Activated T-helper 1 cell treated with anti-CD3 and anti-CD28 coated beads, Interleukin-12 subunit alpha, Interleukin-12 subunit beta, Interleukin-2, Interleukin-4 antibody, amounts not matched to agents 30 ng/mL and 10 ng/mL and 1 ng/mL, durations not matched to agents 14 hours and 24 hours and 36 hours (primary cell): ENCODE data around the gene FYN. TPM values are rescaled to one million over a fixed set of nuclear protein-coding genes. Genes with fewer than 3 reads are reported as not detected.

ENCODE experiments used
- DNase-seq: peaks from one replicate; pipeline ENCODE4 v3.0.0; 2021; ENCODE audit warnings: low spot score
- H3K27ac Mint-ChIP-seq: one replicate; pipeline ENCODE4 v1.8.0; 2021; ENCODE audit warnings: mild to moderate bottlenecking, mixed read lengths
- H3K27me3 Mint-ChIP-seq: one replicate; pipeline ENCODE4 v1.8.0; 2022; ENCODE audit warnings: mild to moderate bottlenecking, moderate library complexity, mixed read lengths; ENCODE audit not compliant: insufficient read depth
- H3K36me3 Mint-ChIP-seq: one replicate; pipeline ENCODE4 v1.8.0; 2021; ENCODE audit warnings: low read depth, mixed read lengths
- H3K4me1 Mint-ChIP-seq: one replicate; pipeline ENCODE4 v1.8.0; 2021; ENCODE audit warnings: low read depth, mixed read lengths
- H3K4me3 Mint-ChIP-seq: one replicate; pipeline ENCODE4 v1.8.0; 2021; ENCODE audit warnings: mild to moderate bottlenecking, moderate library complexity, mixed read lengths
- H3K9me3 Mint-ChIP-seq: one replicate; pipeline ENCODE4 v1.8.0; 2021; ENCODE audit warnings: mixed read lengths
- intact Hi-C: fragments of 100-400 bp; cut with micrococcal nuclease; formaldehyde crosslinking; loops from one replicate; pipeline ENCODE4 v1.15.1; 2024
- total RNA-seq: library from RNA; stranded (reverse); gene quantifications from 2 replicates; pipeline ENCODE4 v1.2.3, GENCODE V29; 2022

The FYN gene
- total RNA-seq, 1 donor from 2014 or later = 347 TPM

GRCh38 chr6:111834356-111834755 is 38.9 kb downstream of the FYN start:
- H3K27ac Mint-ChIP-seq = no peak overlapping the region
- no peaks in the 10 kb centered on the region for H3K9me3 Mint-ChIP-seq
- H3K36me3 Mint-ChIP-seq = peaks cover 55% of the 10 kb centered on the region
- H3K4me3 Mint-ChIP-seq = no peak overlapping the region
- DNase-seq = no peak
- H3K4me1 Mint-ChIP-seq = peaks cover 94% of the 10 kb centered on the region
- H3K27me3 Mint-ChIP-seq = no peaks in the 10 kb centered on the region
- intact Hi-C loops = no loop called here

- DNase-seq = no peak
- Mint-ChIP-seq H3K4me1 (peaks cover 89% of the 10 kb centered on the region), H3K36me3 (peaks cover 59% of the 10 kb centered on the region), H3K9me3 (no peaks in the 10 kb centered on the region), H3K27me3 (no peaks in the 10 kb centered on the region), H3K27ac (peak overlapping the region; percentile 79), H3K4me3 (peak overlapping the region; percentile 8)
- intact Hi-C loops = loop anchor here (1.0 to 2.0 kb wide), 2 partner anchors 9 to 14 kb away; no protein-coding TSS in a partner anchor
Observed at GRCh38 chr6:111832833-111833418, 40.3 kb downstream of the FYN start.

- H3K9me3 Mint-ChIP-seq = no peaks in the 10 kb centered on the region
- H3K27me3 Mint-ChIP-seq = no peaks in the 10 kb centered on the region
- peaks cover 56% of the 10 kb centered on the region for H3K36me3 Mint-ChIP-seq
- H3K27ac Mint-ChIP-seq = peak overlapping the region; percentile 16
- DNase-seq = no peak
- H3K4me1 Mint-ChIP-seq = peaks cover 94% of the 10 kb centered on the region
- intact Hi-C loops = no loop called here
- H3K4me3 Mint-ChIP-seq = no peak overlapping the region
Observed at GRCh38 chr6:111831408-111831807, 41.8 kb downstream of the FYN start.

GRCh38 chr6:111829998-111830397 is 43.3 kb downstream of the FYN start:
- H3K27me3 Mint-ChIP-seq = no peaks in the 10 kb centered on the region
- H3K4me3 Mint-ChIP-seq = no peak overlapping the region
- no peaks in the 10 kb centered on the region for H3K9me3 Mint-ChIP-seq
- peaks cover 95% of the 10 kb centered on the region for H3K4me1 Mint-ChIP-seq
- H3K36me3 Mint-ChIP-seq = peaks cover 52% of the 10 kb centered on the region
- H3K27ac Mint-ChIP-seq = peak overlapping the region; percentile 7
- intact Hi-C loops = no loop called here
- DNase-seq = no peak

- Mint-ChIP-seq H3K36me3 (peaks cover 49% of the 10 kb centered on the region), H3K27me3 (no peaks in the 10 kb centered on the region), H3K27ac (peak overlapping the region; percentile 41), H3K4me1 (peaks cover 95% of the 10 kb centered on the region), H3K4me3 (no peak overlapping the region), H3K9me3 (no peaks in the 10 kb centered on the region)
- no peak for DNase-seq
- intact Hi-C loops = no loop called here
Observed at GRCh38 chr6:111829581-111829980, 43.7 kb downstream of the FYN start.

- Mint-ChIP-seq H3K36me3 (peaks cover 43% of the 10 kb centered on the region), H3K27me3 (no peaks in the 10 kb centered on the region), H3K9me3 (no peaks in the 10 kb centered on the region), H3K27ac (no peak overlapping the region), H3K4me3 (no peak overlapping the region), H3K4me1 (peaks cover 95% of the 10 kb centered on the region)
- no peak for DNase-seq
- intact Hi-C loops = no loop called here
Observed at GRCh38 chr6:111828809-111829208, 44.4 kb downstream of the FYN start.

GRCh38 chr6:111825439-111826086 is 47.7 kb downstream of the FYN start:
- Mint-ChIP-seq H3K36me3 (peaks cover 37% of the 10 kb centered on the region), H3K4me3 (no peak overlapping the region), H3K27ac (peak overlapping the region; percentile 89), H3K4me1 (peaks cover 86% of the 10 kb centered on the region), H3K27me3 (no peaks in the 10 kb centered on the region), H3K9me3 (no peaks in the 10 kb centered on the region)
- DNase-seq = no peak
- intact Hi-C loops = no loop called here

- H3K4me1 Mint-ChIP-seq = peaks cover 81% of the 10 kb centered on the region
- H3K27me3 Mint-ChIP-seq = no peaks in the 10 kb centered on the region
- intact Hi-C loops = loop anchor here (1.0 to 5.0 kb wide), 8 partner anchors 9 to 149 kb away; no protein-coding TSS in a partner anchor
- H3K27ac Mint-ChIP-seq = peak overlapping the region; percentile 89
- peaks cover 31% of the 10 kb centered on the region for H3K36me3 Mint-ChIP-seq
- H3K9me3 Mint-ChIP-seq = no peaks in the 10 kb centered on the region
- no peak for DNase-seq
- H3K4me3 Mint-ChIP-seq = peak overlapping the region; percentile 12
Observed at GRCh38 chr6:111824608-111825337, 48.5 kb downstream of the FYN start.

GRCh38 chr6:111823831-111824607 is 49.2 kb downstream of the FYN start:
- no peaks in the 10 kb centered on the region for H3K27me3 Mint-ChIP-seq

GRCh38 chr6:111823012-111823411 is 50.2 kb downstream of the FYN start:
- Mint-ChIP-seq H3K27me3 (no peaks in the 10 kb centered on the region), H3K36me3 (peaks cover 35% of the 10 kb centered on the region), H3K9me3 (no peaks in the 10 kb centered on the region), H3K27ac (peak overlapping the region; percentile 89), H3K4me3 (peak overlapping the region; percentile 72), H3K4me1 (peaks cover 85% of the 10 kb centered on the region)
- intact Hi-C loops = loop anchor here (5.0 kb wide), 1 partner anchor 111 kb away; no protein-coding TSS in a partner anchor
- DNase-seq = no peak

More at GRCh38 chr6:111823831-111824607, 49.2 kb downstream of the FYN start:
- DNase-seq = no peak
- Mint-ChIP-seq H3K9me3 (no peaks in the 10 kb centered on the region), H3K27ac (peak overlapping the region; percentile 89), H3K36me3 (peaks cover 31% of the 10 kb centered on the region), H3K4me3 (peak overlapping the region; percentile 72), H3K4me1 (peaks cover 81% of the 10 kb centered on the region)
- intact Hi-C loops = loop anchor here (1.0 to 5.0 kb wide), 8 partner anchors 9 to 149 kb away; no protein-coding TSS in a partner anchor

GRCh38 chr6:111819458-111819857 is 53.8 kb downstream of the FYN start:
- Mint-ChIP-seq H3K27me3 (no peaks in the 10 kb centered on the region), H3K36me3 (peaks cover 40% of the 10 kb centered on the region), H3K9me3 (no peaks in the 10 kb centered on the region), H3K4me3 (no peak overlapping the region), H3K4me1 (peaks cover 65% of the 10 kb centered on the region), H3K27ac (peak overlapping the region; percentile 84)
- intact Hi-C loops = no loop called here
- DNase-seq = no peak

- H3K4me3 Mint-ChIP-seq = peak overlapping the region; percentile 61
- no peak for DNase-seq
- peaks cover 62% of the 10 kb centered on the region for H3K4me1 Mint-ChIP-seq
- H3K36me3 Mint-ChIP-seq = peaks cover 45% of the 10 kb centered on the region
- no peaks in the 10 kb centered on the region for H3K9me3 Mint-ChIP-seq
- H3K27me3 Mint-ChIP-seq = no peaks in the 10 kb centered on the region
- intact Hi-C loops = no loop called here
- peak overlapping the region; percentile 84 for H3K27ac Mint-ChIP-seq
Observed at GRCh38 chr6:111818539-111819226, 54.6 kb downstream of the FYN start.
